GM19328 (cell line): ENCODE data around the gene KRT7.

ENCODE experiments used
- ATAC-seq: cut with Tn5 transposase; IDR thresholded peaks from one replicate; pipeline ENCODE4 v1.9.1; 2021; ENCODE audit warnings: mild to moderate bottlenecking, moderate library complexity; ENCODE audit not compliant: unreplicated experiment

KRT7 gene

GRCh38 chr12:52296572-52297215, 63.7 kb downstream of the KRT7 start:
- no peak for ATAC-seq
